NCI-H345 treated with DMSO at 0.1 percent for 48 hours (cell line): ENCODE measurements around the gene SCAMP3.
"Not testable (repeated sequence)": the region's sequence is repeated elsewhere in the genome, so short reads cannot be mapped to it uniquely, and the experiment has no call there.

Experiments
- DNase-seq: peaks from one replicate; lab custom pipeline; 2025; ENCODE audit not compliant: unreplicated experiment; lab: John Stamatoyannopoulos, UW

The SCAMP3 gene

GRCh38 chr1:155232001-155232978 is 29.9 kb downstream of the SCAMP3 start:
- not testable (repeated sequence) for DNase-seq

GRCh38 chr1:155231302-155231701 is 30.9 kb downstream of the SCAMP3 start:
- DNase-seq: not testable (repeated sequence)

GRCh38 chr1:155228096-155228427 is 34.1 kb downstream of the SCAMP3 start:
- no peak for DNase-seq

- peak; percentile 100 for DNase-seq
Observed at GRCh38 chr1:155227261-155228095, 34.7 kb downstream of the SCAMP3 start.

GRCh38 chr1:155226910-155227260 is 35.3 kb downstream of the SCAMP3 start:
- DNase-seq: peak; percentile 81

- peak; percentile 82 for DNase-seq
Observed at GRCh38 chr1:155226188-155226909, 35.8 kb downstream of the SCAMP3 start.

- DNase-seq: not testable (repeated sequence)
Observed at GRCh38 chr1:155225404-155225759, 36.8 kb downstream of the SCAMP3 start.

GRCh38 chr1:155223047-155223446 is 39.1 kb downstream of the SCAMP3 start:
- DNase-seq: no peak

GRCh38 chr1:155220211-155220965 is 41.8 kb downstream of the SCAMP3 start:
- DNase-seq: not testable (repeated sequence)

GRCh38 chr1:155219592-155220031 is 42.5 kb downstream of the SCAMP3 start:
- DNase-seq: no peak

- peak; percentile 45 for DNase-seq
Observed at GRCh38 chr1:155218854-155219591, 43.1 kb downstream of the SCAMP3 start.

GRCh38 chr1:155214702-155215101 is 47.5 kb downstream of the SCAMP3 start:
- not testable (repeated sequence) for DNase-seq

GRCh38 chr1:155212051-155212440 is 50.1 kb downstream of the SCAMP3 start:
- DNase-seq: not testable (repeated sequence)

GRCh38 chr1:155211381-155212050 is 50.6 kb downstream of the SCAMP3 start:
- DNase-seq: not testable (repeated sequence)

- no peak for DNase-seq
Observed at GRCh38 chr1:155210314-155211104, 51.7 kb downstream of the SCAMP3 start.

GRCh38 chr1:155209312-155209721 is 52.8 kb downstream of the SCAMP3 start:
- DNase-seq: no peak

GRCh38 chr1:155208541-155209311 is 53.4 kb downstream of the SCAMP3 start, which contains the start of gene MTX1:
Gene MTX1 (plus strand): TSS chr1:155208695. CDS start chr1:155208805, 110 bp downstream.
- peak; percentile 89 for DNase-seq
